Mesenteric fat pad (tissue), 1 donor: Measurements from ENCODE around the gene DMRTC1B. TPM values are rescaled to one million over a fixed set of nuclear protein-coding genes. Genes with fewer than 3 reads are reported as not detected.
"Not testable (repeated sequence)": the region's sequence is repeated elsewhere in the genome, so short reads cannot be mapped to it uniquely, and the experiment has no call there.

Source experiments
- DNase-seq: peaks from one replicate; pipeline ENCODE4 v3.0.0-alpha.2; 2020; ENCODE audit warnings: low spot score
- long read RNA-seq: library from polyadenylated mRNA; unstranded; transcript quantifications from one replicate; pipeline ENCODE4 v2.0.0, GENCODE V29; 2020
- total RNA-seq: library from RNA; stranded (reverse); fragmentation: NEBNext Ultra II Directional; extraction: Animal tissue kit (Norgen Biotek cat#: 25700); gene quantifications from one replicate; pipeline ENCODE4 v1.2.1, GENCODE V29; 2021
- donor health status: DM: yes; HTN: yes; CAD: no.

DMRTC1B gene
- total RNA-seq: not detected
- long read RNA-seq: 0 reads

DNA sequence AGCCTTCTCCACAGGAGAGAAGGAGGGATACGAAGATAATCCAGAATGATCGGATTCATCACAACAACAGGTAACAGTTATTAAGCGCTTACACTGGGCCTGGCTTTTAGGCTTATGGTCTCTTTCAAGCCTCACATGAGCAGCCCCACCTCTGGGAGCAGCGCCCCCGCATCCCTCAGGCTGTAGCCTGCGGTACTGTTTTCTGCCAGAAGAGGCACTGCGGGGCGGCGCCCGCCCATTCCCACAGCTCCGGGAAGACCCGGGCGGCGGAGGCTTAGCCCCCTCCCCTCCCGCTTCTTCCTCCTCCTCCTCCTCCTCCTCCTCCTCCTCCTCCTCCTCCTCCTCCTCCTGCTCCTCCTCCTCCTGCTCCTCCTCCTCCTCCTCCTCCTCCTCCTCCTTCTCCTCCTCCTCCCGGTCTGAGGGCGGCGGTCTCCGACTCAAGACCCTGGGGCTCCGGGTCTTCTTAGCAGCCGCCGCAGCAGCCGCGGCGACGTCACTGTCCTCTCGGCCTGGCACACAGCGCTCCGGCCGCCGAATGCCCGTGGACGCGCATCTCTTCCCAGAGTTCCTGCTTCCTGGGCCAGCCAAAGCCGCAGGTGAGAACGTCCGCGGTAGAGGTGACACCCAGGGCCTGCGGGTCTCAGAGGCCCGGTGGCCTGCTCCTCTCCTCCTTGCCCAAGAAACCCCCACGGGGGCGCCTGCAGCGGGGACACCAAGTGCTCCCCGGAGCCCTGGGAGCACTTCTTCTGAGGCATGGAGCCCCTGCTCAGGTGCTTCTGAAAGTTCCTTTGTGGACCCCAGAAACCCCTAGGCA is at the start of gene DMRTC1B:
Gene DMRTC1B (plus strand): TSS at position 238 of the 814 bp plus-strand sequence. CDS start 68,246 bp downstream, outside the sequence.
- not testable (repeated sequence) for DNase-seq

DNA sequence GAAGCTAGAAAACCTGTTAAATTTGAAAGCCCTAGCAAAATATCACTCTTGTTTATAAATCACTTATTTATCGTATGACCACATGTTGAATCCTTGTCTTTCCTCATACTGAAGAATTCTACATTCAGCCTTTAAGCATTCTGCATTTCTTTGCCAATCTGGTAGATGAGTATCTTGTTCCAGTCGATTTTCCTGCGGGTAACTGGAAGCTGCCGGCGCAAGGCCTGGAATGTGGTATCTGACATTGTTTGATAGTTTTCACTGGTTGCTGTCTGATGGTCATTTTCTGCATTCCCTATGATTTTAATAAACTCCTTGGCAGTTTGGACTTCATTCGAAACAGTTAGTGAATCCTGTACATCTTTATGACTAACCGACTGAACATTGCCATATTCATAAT is 48.8 kb upstream of the DMRTC1B start:
- no peak for DNase-seq

DNA sequence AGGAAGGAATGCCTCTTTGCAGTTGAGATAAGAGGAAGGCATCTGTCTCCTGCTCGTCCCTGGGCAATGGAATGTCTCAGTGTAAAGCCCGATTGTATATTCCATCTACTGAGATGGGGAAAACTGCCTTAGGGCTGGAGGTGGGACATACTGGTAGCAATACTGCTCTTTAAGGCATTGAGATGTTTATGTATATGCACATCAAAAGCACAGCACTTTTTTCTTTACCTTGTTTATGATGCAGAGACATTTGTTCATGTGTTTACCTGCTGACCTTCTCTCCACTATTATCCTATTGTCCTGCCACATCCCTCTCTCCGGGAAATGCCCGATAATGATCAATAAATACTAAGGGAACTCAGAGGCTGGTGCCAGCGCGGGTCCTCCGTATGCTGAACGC is 43.1 kb upstream of the DMRTC1B start:
- DNase-seq: not testable (repeated sequence)

DNA sequence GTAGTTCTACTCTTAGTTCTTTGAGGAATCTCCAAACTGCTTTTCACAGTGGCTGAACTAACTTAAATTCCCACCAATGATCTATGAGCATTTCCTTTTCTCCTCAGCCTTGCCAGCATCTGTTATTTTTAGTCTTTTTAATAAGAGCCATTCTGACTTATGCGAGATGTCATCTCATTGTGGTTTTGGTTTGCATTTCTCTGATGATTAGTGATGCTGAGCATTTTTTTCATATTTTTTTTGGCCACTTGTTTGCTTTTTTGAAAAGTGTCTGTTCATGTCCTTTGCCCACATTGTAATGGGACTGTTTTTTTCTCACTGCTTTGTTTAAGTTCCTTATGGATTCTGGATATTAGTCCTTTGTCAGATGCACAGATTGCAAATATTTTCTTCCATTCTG is 41.1 kb upstream of the DMRTC1B start:
- DNase-seq: no peak

GRCh38 chrX:72745546-72745945 is 31.1 kb upstream of the DMRTC1B start:
- not testable (repeated sequence) for DNase-seq

DNA sequence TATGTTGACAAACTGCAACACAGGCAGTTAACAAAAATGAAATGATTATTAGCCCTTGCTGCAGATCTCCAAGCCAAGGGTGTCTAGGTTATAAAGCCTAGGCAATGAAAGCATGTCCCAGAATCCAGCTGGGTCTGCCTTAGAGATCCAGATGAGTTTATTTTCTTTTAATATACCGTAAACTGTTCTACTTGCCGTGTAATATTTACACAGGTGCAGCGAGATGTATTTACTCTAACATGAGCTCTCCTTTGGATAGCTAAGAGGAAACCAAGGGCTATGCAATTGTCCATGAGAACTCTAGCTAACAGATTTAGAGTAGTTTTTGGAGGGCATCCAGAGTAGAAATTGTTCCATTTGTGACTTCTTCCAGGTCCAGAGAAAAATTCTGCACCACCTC is 28.1 kb upstream of the DMRTC1B start:
- DNase-seq: not testable (repeated sequence)

- DNase-seq: not testable (repeated sequence)
Observed at GRCh38 chrX:72760454-72760853, 16.2 kb upstream of the DMRTC1B start.

DNA sequence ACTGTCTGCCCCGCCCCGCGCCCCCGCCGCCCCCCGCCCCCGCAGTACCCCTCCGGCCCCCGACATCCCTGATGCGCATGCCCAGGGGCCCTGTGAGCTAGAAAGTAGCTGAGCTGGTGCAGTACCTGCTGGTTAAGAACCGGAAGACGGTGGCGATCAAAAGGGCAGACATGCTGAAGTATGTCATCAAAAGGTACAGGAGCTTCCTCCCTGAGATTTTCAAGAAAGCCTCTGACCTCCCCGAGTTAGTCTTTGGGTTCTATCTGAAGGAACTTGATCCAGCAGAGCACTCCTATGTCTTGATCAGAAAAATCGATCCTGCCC is 739 bp downstream of the DMRTC1B start:
- not testable (repeated sequence) for DNase-seq

DNA sequence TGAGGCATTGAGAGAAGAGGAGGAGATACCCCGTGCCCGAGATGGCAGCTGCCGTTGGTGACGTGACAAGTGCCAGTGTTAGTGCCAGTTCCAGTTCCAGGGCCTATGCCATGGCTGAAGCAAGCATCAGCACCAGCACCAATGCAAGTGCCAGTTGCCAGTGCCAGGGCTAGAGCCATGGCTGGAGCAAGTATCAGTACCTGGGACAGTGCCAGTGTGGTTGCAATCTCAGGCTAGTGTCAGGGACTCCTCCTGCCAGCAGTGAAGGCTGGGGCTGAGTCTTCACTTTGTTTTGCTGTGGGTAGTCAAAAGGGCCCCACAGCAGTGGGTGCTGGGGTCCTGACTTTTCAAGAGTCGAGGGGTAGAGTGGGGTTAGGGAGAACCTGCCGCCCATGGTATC is 1.5 kb downstream of the DMRTC1B start:
- not testable (repeated sequence) for DNase-seq

DNA sequence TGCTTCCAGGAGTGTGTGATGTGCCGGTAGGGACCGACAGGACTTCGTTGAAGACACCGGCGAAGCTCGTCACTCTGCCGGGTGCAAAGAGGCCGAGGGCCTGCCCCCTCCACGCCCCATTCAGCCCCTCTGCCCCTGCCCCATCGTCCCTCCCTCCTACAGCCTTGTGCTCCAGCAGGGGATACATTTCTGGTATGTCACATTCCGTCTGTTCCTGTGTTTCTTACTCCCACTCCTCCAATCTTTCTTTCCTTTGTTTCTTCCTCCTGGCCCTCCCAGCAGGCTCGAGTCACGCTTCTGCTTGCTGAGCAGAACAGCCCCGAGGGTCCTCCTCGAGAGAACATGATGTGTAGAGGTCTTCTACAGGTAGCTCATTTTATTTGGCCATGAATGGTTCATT is 5.9 kb downstream of the DMRTC1B start, which contains the start of gene FAM236B:
Gene FAM236B (minus strand): TSS at position 101 of the 400 bp plus-strand sequence. CDS start 100 bp downstream, at position 1.
- not testable (repeated sequence) for DNase-seq

- not testable (repeated sequence) for DNase-seq
Observed at GRCh38 chrX:72783365-72783936, 6.8 kb downstream of the DMRTC1B start.

DNA sequence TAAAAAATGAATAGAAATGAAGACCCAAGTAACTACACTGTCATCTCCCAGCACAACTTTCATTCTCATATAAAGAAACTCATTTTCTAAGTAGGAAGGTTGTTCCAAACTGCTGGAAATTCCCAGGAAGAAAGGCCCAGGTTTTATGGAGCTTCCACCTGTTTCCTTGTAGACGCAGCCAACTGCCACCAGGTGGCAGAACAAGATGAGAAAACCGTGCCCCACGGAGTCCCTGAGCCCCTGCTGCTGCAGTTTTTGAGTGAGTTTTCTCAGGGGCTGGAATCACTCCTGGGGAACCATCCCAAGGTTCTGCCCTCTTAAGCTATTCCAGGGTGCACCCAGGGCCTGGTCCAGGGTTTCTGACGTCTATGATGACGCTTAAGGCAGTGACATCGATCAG is 7.3 kb downstream of the DMRTC1B start:
- not testable (repeated sequence) for DNase-seq

GRCh38 chrX:72788142-72788541 is 11.5 kb downstream of the DMRTC1B start:
- not testable (repeated sequence) for DNase-seq

- DNase-seq: not testable (repeated sequence)
Observed at GRCh38 chrX:72790390-72790789, 13.7 kb downstream of the DMRTC1B start.

- not testable (repeated sequence) for DNase-seq
Observed at GRCh38 chrX:72808110-72808509, 31.4 kb downstream of the DMRTC1B start, which contains the start of gene FAM236D. Gene FAM236D, minus strand, starts transcription at chrX:72808210. Its CDS starts 100 bp downstream, at chrX:72808110.

- DNase-seq: not testable (repeated sequence)
Observed at GRCh38 chrX:72830701-72831100, 54.0 kb downstream of the DMRTC1B start.

DNA sequence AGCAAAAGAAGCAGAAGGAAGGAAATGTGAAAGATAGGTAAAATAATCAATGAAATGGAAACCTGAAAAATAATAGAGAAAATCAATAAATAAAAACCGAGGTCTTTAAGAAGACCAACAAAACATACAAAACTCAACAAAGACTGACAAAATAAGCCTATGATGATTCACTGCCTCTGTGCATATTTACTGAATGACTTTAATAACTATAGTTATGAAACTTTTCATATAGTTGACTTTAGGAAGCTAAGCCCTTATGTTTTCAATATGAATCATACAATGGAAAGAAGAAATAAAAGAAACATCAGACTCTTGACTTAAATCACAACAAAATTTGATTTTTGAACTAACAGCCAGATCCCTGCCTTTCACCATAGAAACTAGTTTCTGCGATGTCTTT is 60.8 kb downstream of the DMRTC1B start:
- not testable (repeated sequence) for DNase-seq

GRCh38 chrX:72882898-72883297 is 106.2 kb downstream of the DMRTC1B start:
- DNase-seq: not testable (repeated sequence)

DNA sequence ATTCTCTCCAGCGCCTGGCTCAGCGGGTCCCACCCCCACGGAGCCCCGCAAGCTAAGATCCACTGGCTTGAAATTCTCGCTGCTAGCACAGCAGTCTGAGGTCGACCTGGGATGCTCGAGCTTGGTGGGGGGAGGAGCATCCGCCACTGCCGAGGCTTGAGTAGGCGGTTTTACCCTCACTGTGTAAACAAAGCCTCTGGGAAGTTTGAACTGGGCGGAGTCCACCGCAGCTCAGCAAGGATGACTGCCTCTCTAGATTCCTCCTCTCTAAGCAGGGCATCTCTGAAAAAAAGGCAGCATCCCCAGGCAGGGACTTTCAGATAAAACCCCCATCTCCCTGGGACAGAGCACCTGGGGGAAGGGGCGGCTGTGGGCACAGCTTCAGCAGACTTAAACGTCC is 113.0 kb downstream of the DMRTC1B start:
- not testable (repeated sequence) for DNase-seq
